ENCODE data around the gene PHACTR3.

DNA sequence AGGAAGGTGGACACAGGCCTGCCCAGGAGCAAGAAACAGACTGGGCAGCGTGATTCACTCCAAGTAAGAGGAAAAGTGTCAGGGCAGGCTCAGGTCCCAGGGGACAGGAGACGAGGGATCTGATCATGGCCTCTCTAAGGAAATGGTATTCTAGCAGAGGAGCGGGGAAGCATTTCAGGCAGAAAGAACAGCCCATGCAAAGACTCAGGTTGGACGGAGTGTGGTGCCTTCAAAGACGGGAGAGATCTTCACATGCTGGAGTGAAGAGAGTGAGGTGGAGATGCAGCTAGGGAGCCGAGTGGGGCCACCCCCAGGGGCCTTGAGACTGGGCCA, 168.0 kb downstream of the PHACTR3 start:
- TF ChIP-seq, protein P1, sequence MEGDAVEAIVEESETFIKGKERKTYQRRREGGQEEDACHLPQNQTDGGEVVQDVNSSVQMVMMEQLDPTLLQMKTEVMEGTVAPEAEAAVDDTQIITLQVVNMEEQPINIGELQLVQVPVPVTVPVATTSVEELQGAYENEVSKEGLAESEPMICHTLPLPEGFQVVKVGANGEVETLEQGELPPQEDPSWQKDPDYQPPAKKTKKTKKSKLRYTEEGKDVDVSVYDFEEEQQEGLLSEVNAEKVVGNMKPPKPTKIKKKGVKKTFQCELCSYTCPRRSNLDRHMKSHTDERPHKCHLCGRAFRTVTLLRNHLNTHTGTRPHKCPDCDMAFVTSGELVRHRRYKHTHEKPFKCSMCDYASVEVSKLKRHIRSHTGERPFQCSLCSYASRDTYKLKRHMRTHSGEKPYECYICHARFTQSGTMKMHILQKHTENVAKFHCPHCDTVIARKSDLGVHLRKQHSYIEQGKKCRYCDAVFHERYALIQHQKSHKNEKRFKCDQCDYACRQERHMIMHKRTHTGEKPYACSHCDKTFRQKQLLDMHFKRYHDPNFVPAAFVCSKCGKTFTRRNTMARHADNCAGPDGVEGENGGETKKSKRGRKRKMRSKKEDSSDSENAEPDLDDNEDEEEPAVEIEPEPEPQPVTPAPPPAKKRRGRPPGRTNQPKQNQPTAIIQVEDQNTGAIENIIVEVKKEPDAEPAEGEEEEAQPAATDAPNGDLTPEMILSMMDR (conservative IDR thresholded peaks at IDR 0.05), result no peak
- no peak for TF ChIP-seq ZFX (IDR thresholded peaks at IDR 0.05)

Data from C4-2B (cell line).